Smooth muscle cell (in vitro differentiated cells): ENCODE measurements around the gene TEDC1. TPM values are rescaled to one million over a fixed set of nuclear protein-coding genes. Genes with fewer than 3 reads are reported as not detected.
"Not testable (repeated sequence)": the region's sequence is repeated elsewhere in the genome, so short reads cannot be mapped to it uniquely, and the experiment has no call there.

ENCODE experiments used
- DNase-seq: peaks from one replicate; lab custom pipeline; 2025; ENCODE audit not compliant: unreplicated experiment; lab: John Stamatoyannopoulos, UW
- H2AFZ ChIP-seq: fragments of 200-600 bp; sonication (generic); 2 replicates; pipeline ENCODE4 v1.6.0; 2016; ENCODE audit warnings: antibody characterized with exemption, low read depth, mild to moderate bottlenecking
- H3F3A ChIP-seq: fragments of 200-600 bp; sonication (generic); 2 replicates; pipeline ENCODE4 v1.6.0; 2017; ENCODE audit warnings: antibody characterized with exemption, low read depth
- H3K27ac ChIP-seq: fragments of 200-600 bp; sonication (generic); 2 replicates; pipeline ENCODE4 v1.5.1; 2016; ENCODE audit warnings: low read depth, mild to moderate bottlenecking
- H3K27me3 ChIP-seq: fragments of 200-600 bp; sonication (generic); 2 replicates; pipeline ENCODE4 v1.6.1; 2016; ENCODE audit warnings: low read depth, mild to moderate bottlenecking
- H3K36me3 ChIP-seq: fragments of 200-600 bp; sonication (generic); 2 replicates; pipeline ENCODE4 v1.5.1; 2016; ENCODE audit warnings: low read depth
- H3K4me1 ChIP-seq: fragments of 200-600 bp; sonication (generic); 2 replicates; pipeline ENCODE4 v1.5.1; 2016; ENCODE audit warnings: low read depth
- H3K4me2 ChIP-seq: fragments of 200-600 bp; sonication (generic); 2 replicates; pipeline ENCODE4 v1.6.0; 2016; ENCODE audit warnings: mild to moderate bottlenecking
- H3K4me3 ChIP-seq: fragments of 200-600 bp; sonication (generic); 2 replicates; pipeline ENCODE4 v1.5.1; 2016; ENCODE audit warnings: mild to moderate bottlenecking
- H3K79me2 ChIP-seq: fragments of 200-600 bp; sonication (generic); 2 replicates; pipeline ENCODE4 v1.6.0; 2016; ENCODE audit warnings: low read depth, mild to moderate bottlenecking
- H3K9ac ChIP-seq: fragments of 200-600 bp; sonication (generic); 2 replicates; pipeline ENCODE4 v1.6.0; 2016; ENCODE audit warnings: low read depth
- H3K9me3 ChIP-seq: fragments of 200-600 bp; sonication (generic); replicated peaks from 2 replicates; pipeline ENCODE4 v1.5.1; 2016; ENCODE audit warnings: low read depth
- H4K20me1 ChIP-seq: fragments of 200-600 bp; sonication (generic); 2 replicates; pipeline ENCODE4 v1.6.0; 2016; ENCODE audit warnings: low read depth
- WGBS: methylation state at CpG from one replicate; pipeline ENCODE4 v1.1.7; 2016; ENCODE audit warnings: low lambda C conversion rate; 5-methylcytosine and 5-hydroxymethylcytosine counted together
- polyA plus RNA-seq: library from polyadenylated mRNA; unstranded; fragments of >200 nt; fragmentation: Nextera tagmentation; extraction: Ambion mirVana; gene quantifications from 2 replicates; pipeline ENCODE4 v1.2.1, GENCODE V29; 2016
- total RNA-seq: library from RNA; depleted of rRNA; stranded (reverse); fragments of >200 nt; gene quantifications from 2 replicates; pipeline ENCODE4 v1.2.3, GENCODE V29; 2014
- TF ChIP-seq, protein P1 (sequence below): fragments of 200-600 bp; sonication (generic); IDR thresholded peaks from 2 replicates; pipeline ENCODE4 v1.5.1; 2017; ENCODE audit warnings: borderline replicate concordance, mild to moderate bottlenecking, antibody characterized with exemption; ENCODE audit not compliant: insufficient read depth, poor library complexity, severe bottlenecking

TEDC1 gene
- total and polyA plus RNA-seq, 2 experiments from 2014 or later, result 3.8 to 8.2 TPM

- Histone ChIP-seq H3K27me3 (no peaks in the 10 kb centered on the region), H3K4me2 (no peak overlapping the region), H3K4me1 (no peaks in the 10 kb centered on the region), H3K4me3 (no peak overlapping the region), H3K9ac (no peak overlapping the region), H3F3A (no peaks in the 10 kb centered on the region), H3K36me3 (no peaks in the 10 kb centered on the region), H3K27ac (no peak overlapping the region), H3K9me3 (peaks cover 6% of the 10 kb centered on the region), H4K20me1 (no peaks in the 10 kb centered on the region), H2AFZ (no peak overlapping the region), H3K79me2 (no peaks in the 10 kb centered on the region)
- no peak for DNase-seq
- 78% methylated on average over 9 of the region's 9 CpGs for WGBS
- TF ChIP-seq, protein P1, sequence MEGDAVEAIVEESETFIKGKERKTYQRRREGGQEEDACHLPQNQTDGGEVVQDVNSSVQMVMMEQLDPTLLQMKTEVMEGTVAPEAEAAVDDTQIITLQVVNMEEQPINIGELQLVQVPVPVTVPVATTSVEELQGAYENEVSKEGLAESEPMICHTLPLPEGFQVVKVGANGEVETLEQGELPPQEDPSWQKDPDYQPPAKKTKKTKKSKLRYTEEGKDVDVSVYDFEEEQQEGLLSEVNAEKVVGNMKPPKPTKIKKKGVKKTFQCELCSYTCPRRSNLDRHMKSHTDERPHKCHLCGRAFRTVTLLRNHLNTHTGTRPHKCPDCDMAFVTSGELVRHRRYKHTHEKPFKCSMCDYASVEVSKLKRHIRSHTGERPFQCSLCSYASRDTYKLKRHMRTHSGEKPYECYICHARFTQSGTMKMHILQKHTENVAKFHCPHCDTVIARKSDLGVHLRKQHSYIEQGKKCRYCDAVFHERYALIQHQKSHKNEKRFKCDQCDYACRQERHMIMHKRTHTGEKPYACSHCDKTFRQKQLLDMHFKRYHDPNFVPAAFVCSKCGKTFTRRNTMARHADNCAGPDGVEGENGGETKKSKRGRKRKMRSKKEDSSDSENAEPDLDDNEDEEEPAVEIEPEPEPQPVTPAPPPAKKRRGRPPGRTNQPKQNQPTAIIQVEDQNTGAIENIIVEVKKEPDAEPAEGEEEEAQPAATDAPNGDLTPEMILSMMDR, result no peak
Measured at GRCh38 chr14:105540811-105541210, 49.8 kb downstream of the TEDC1 start.

- Histone ChIP-seq H2AFZ (no peak overlapping the region), H3K9me3 (peaks cover 6% of the 10 kb centered on the region)
- DNase-seq, result no peak
Measured at GRCh38 chr14:105541218-105541875, 50.3 kb downstream of the TEDC1 start.

DNA sequence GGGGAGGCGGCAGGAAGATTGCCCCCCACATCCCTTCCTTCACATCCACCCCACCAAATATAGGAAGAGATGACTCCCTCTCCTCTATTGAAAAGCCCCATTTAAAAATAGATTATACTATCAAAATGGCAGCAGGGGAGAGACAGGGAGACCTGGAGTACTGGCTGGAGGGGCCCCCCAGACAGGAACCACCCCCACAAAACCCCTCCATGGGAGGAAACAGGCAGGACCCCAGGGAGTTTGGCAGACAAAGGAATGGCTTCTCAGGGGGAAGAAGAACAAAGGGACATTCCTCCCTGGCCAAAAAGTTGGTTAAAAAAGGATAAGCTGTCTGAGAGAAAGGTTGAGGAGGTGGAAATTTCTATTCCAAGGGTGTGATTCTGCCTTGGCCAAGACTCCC, 54.6 kb downstream of the TEDC1 start:
- not testable (repeated sequence) for DNase-seq, H2AFZ ChIP-seq, H3K36me3 ChIP-seq, H3K4me3 ChIP-seq, H3K27me3 ChIP-seq, H3K9ac ChIP-seq, H3K79me2 ChIP-seq, H4K20me1 ChIP-seq, H3K9me3 ChIP-seq, H3F3A ChIP-seq, H3K27ac ChIP-seq, H3K4me2 ChIP-seq, H3K4me1 ChIP-seq
- WGBS, result 73% methylated on average over 1 of the region's 1 CpG

More at GRCh38 chr14:105541218-105541875, 50.3 kb downstream of the TEDC1 start:
- Histone ChIP-seq H3K9ac (no peak overlapping the region), H3K4me2 (no peak overlapping the region), H3K36me3 (no peaks in the 10 kb centered on the region), H3F3A (no peaks in the 10 kb centered on the region), H3K27ac (no peak overlapping the region), H4K20me1 (no peaks in the 10 kb centered on the region), H3K4me3 (no peak overlapping the region), H3K79me2 (no peaks in the 10 kb centered on the region), H3K27me3 (no peaks in the 10 kb centered on the region), H3K4me1 (no peaks in the 10 kb centered on the region)
- 81% methylated on average over 19 of the region's 19 CpGs for WGBS
- TF ChIP-seq, protein P1, result no peak

- H3K36me3 ChIP-seq, H3K4me2 ChIP-seq, H3K27ac ChIP-seq, H3K79me2 ChIP-seq, H3K9me3 ChIP-seq, H2AFZ ChIP-seq, H3K4me3 ChIP-seq, H3K4me1 ChIP-seq, H3K27me3 ChIP-seq, H4K20me1 ChIP-seq, DNase-seq, H3F3A ChIP-seq, H3K9ac ChIP-seq: not testable (repeated sequence)
- WGBS, result 91% methylated on average over 11 of the region's 20 CpGs
Measured at GRCh38 chr14:105546410-105546809, 55.4 kb downstream of the TEDC1 start.

DNA sequence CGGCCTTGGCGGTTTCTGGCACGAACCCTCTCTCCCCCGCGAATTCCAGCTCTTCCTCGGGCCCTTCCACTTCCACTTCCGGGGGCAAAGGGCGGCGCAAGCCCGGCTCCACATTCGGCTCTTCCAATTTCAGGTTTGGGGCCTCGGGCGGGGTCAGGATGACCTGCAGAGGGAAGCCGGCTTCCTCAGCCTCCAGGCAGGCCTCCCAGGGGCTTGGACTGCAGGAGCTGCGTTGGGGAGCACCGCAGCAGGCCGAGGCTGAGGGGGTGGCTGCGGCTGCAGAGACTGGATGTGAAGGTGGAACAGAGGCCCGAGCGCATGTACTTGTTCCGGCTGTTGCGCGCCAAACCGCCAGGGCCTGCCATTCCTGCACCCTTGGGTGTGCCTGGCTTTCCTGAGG, 56.0 kb downstream of the TEDC1 start:
- not testable (repeated sequence) for H4K20me1 ChIP-seq, H3K9ac ChIP-seq, H3K4me1 ChIP-seq, H3K27me3 ChIP-seq, H3K4me2 ChIP-seq, H2AFZ ChIP-seq, H3K27ac ChIP-seq, H3K79me2 ChIP-seq, H3K4me3 ChIP-seq, H3K9me3 ChIP-seq, H3F3A ChIP-seq, DNase-seq, H3K36me3 ChIP-seq
- WGBS, result 89% methylated on average over 19 of the region's 24 CpGs
